Measurements from ENCODE around the gene PLIN1. TPM values are rescaled to one million over a fixed set of nuclear protein-coding genes. Genes with fewer than 3 reads are reported as not detected.
A peak's percentile ranks its signal among the peaks of the same experiment; 100 is the strongest.

The PLIN1 gene
- total and polyA plus RNA-seq, 2 donors (not counting 3 experiments of a cell fraction or from before 2014, with no cell fraction given) = 0.07 TPM; not detected in 1

GRCh38 chr15:89654301-89654761, 24.8 kb downstream of the PLIN1 start:
- Histone ChIP-seq H3K36me3 (ENCODE audit: control insufficient read depth in 2 of 2, extremely low read depth in 1 of 2, insufficient read depth in 2 of 2, low read length in 2 of 2) (no peaks in the 10 kb centered on the region), H3K27me3 (ENCODE audit: control insufficient read depth in 2 of 2, insufficient read depth in 2 of 2, low read length in 2 of 2) (no peaks in the 10 kb centered on the region), H3K9ac (replicated peaks; ENCODE audit: extremely low read depth, insufficient read depth, low read length) (peak overlapping the region; percentile 64), H3K4me1 (ENCODE audit: control insufficient read depth, extremely low read depth, insufficient read depth, low read length) (peaks cover 7% of the 10 kb centered on the region), H3K9me1 (replicated peaks; ENCODE audit: control insufficient read depth, extremely low read depth, insufficient read depth, low read length) (no peaks in the 10 kb centered on the region), H3K27ac (ENCODE audit: insufficient read depth, low read depth, low read length) (no peak overlapping the region), H4K20me1 (replicated peaks; ENCODE audit: control insufficient read depth, extremely low read depth, insufficient read depth, low read length) (no peaks in the 10 kb centered on the region), H3K9me3 (replicated peaks; ENCODE audit: control insufficient read depth, insufficient read depth, low read length) (no peaks in the 10 kb centered on the region), H3K4me2 (ENCODE audit: insufficient read depth, low read length) (peak overlapping the region; percentile 82), H3K79me2 (ENCODE audit: control insufficient read depth, insufficient read depth, low read length) (peaks cover 5% of the 10 kb centered on the region), H3K4me3 (replicated peaks in 1 of 3; ENCODE audit: insufficient read depth in 1 of 3, low read depth in 1 of 3, low read length in 3 of 3) (peak overlapping the region; percentile 58 to 67 (median 65)), H2AFZ (ENCODE audit: low read depth, low read length) (peak overlapping the region; percentile 89)
- ChIA-PET POLR2A (no interaction called here), CTCF (interaction anchor here (1.6 kb wide), 2 partner anchors 8 to 11 kb away, joined by 3 to 7 read pairs; no protein-coding TSS in a partner anchor)
- intact Hi-C loops (cut with micrococcal nuclease) (no loop called here), dilution Hi-C loops (cut with MboI; ENCODE audit: extremely low pct_ligation_motif_present, low sequenced_read_pairs) (no loop called here)
- FAIRE-seq (no peak), DNase-seq (ENCODE audit: low read depth, low spot score) (no peak)
- no peak for TF ChIP-seq FOS (IDR thresholded peaks at IDR 0.05; ENCODE audit: borderline replicate concordance, insufficient read depth, low read length)
- BruUV-seq (replicated peaks) = no TSS peak

- no peaks in the 10 kb centered on the region for H3K27me3 ChIP-seq (ENCODE audit: control insufficient read depth in 2 of 2, insufficient read depth in 2 of 2, low read length in 2 of 2)
- dilution Hi-C loops (cut with MboI; ENCODE audit: extremely low pct_ligation_motif_present, low sequenced_read_pairs) (no loop called here), intact Hi-C loops (cut with micrococcal nuclease) (no loop called here)
- no peaks in the 10 kb centered on the region for H3K36me3 ChIP-seq (ENCODE audit: control insufficient read depth in 2 of 2, extremely low read depth in 1 of 2, insufficient read depth in 2 of 2, low read length in 2 of 2)
- H3K4me2 ChIP-seq (ENCODE audit: insufficient read depth, low read length) = no peak overlapping the region
- H3K27ac ChIP-seq (ENCODE audit: insufficient read depth, low read depth, low read length) = no peak overlapping the region
- no peaks in the 10 kb centered on the region for H4K20me1 ChIP-seq (replicated peaks; ENCODE audit: control insufficient read depth, extremely low read depth, insufficient read depth, low read length)
- BruUV-seq (replicated peaks) = no TSS peak
- POLR2A ChIA-PET = no interaction called here
- peaks cover 7% of the 10 kb centered on the region for H3K4me1 ChIP-seq (ENCODE audit: control insufficient read depth, extremely low read depth, insufficient read depth, low read length)
- no peaks in the 10 kb centered on the region for H3K9me3 ChIP-seq (replicated peaks; ENCODE audit: control insufficient read depth, insufficient read depth, low read length)
- H3K4me3 ChIP-seq (replicated peaks in 1 of 3; ENCODE audit: insufficient read depth in 1 of 3, low read depth in 1 of 3, low read length in 3 of 3) = no peak overlapping the region
- peaks cover 5% of the 10 kb centered on the region for H3K79me2 ChIP-seq (ENCODE audit: control insufficient read depth, insufficient read depth, low read length)
- no peak for FAIRE-seq
- CTCF ChIA-PET = interaction anchor here (1.1 to 1.6 kb wide), 2 partner anchors 12 to 19 kb away, joined by 3 to 5 read pairs; no protein-coding TSS in a partner anchor
- H3K9ac ChIP-seq (replicated peaks; ENCODE audit: extremely low read depth, insufficient read depth, low read length) = no peak overlapping the region
- no peaks in the 10 kb centered on the region for H3K9me1 ChIP-seq (replicated peaks; ENCODE audit: control insufficient read depth, extremely low read depth, insufficient read depth, low read length)
- H2AFZ ChIP-seq (ENCODE audit: low read depth, low read length) = no peak overlapping the region
- DNase-seq (ENCODE audit: low read depth, low spot score) = no peak
- TF ChIP-seq POLR2AphosphoS5 (IDR thresholded peaks at IDR 0.05; ENCODE audit: insufficient read depth, low read depth, low read length) (no peak), EZH2 (IDR thresholded peaks at IDR 0.05; ENCODE audit: borderline replicate concordance, low read depth, low read length, severe bottlenecking) (no peak), MYC (IDR thresholded peaks at IDR 0.05; ENCODE audit: low read depth, low read length) (no peak), GATA2 (IDR thresholded peaks at IDR 0.05; ENCODE audit: insufficient read depth, insufficient read length, low read depth, low read length) (no peak), MAX (IDR thresholded peaks at IDR 0.05; ENCODE audit: insufficient read depth, insufficient read length) (no peak), POLR2A (IDR thresholded peaks at IDR 0.05; ENCODE audit: low read depth, low read length) (no peak), CTCF (IDR thresholded peaks at IDR 0.05; ENCODE audit: extremely low read depth in 1 of 2, insufficient read depth in 1 of 2, low read depth in 1 of 2, low read length in 2 of 2) (no peak), FOS (IDR thresholded peaks at IDR 0.05; ENCODE audit: borderline replicate concordance, insufficient read depth, low read length) (no peak), JUN (IDR thresholded peaks at IDR 0.05; ENCODE audit: borderline replicate concordance, insufficient read depth, insufficient read length, low read depth) (no peak)
Observed at GRCh38 chr15:89653578-89653977, 25.6 kb downstream of the PLIN1 start.

Data from endothelial cell of umbilical vein (primary cell).